ENCODE data around the gene ABCF3. TPM values are rescaled to one million over a fixed set of nuclear protein-coding genes. Genes with fewer than 3 reads are reported as not detected.

The ABCF3 gene
- total and polyA plus RNA-seq, 2 donors (not counting 3 experiments of a cell fraction or from before 2014, with no cell fraction given): 68.8 to 73.4 TPM

- Histone ChIP-seq H2AFZ (ENCODE audit: low read depth, low read length) (no peak overlapping the region), H3K9me1 (replicated peaks; ENCODE audit: control insufficient read depth, extremely low read depth, insufficient read depth, low read length) (no peaks in the 10 kb centered on the region), H3K4me2 (ENCODE audit: insufficient read depth, low read length) (no peak overlapping the region), H3K4me1 (ENCODE audit: control insufficient read depth, extremely low read depth, insufficient read depth, low read length) (peaks cover 8% of the 10 kb centered on the region), H3K9ac (replicated peaks; ENCODE audit: extremely low read depth, insufficient read depth, low read length) (no peak overlapping the region), H3K27me3 (ENCODE audit: control insufficient read depth in 2 of 2, insufficient read depth in 2 of 2, low read length in 2 of 2) (peaks cover under 1 to 8% of the 10 kb centered on the region in 2 experiments), H3K36me3 (ENCODE audit: control insufficient read depth in 2 of 2, extremely low read depth in 1 of 2, insufficient read depth in 2 of 2, low read length in 2 of 2) (no peaks in the 10 kb centered on the region), H3K4me3 (replicated peaks in 1 of 3; ENCODE audit: insufficient read depth in 1 of 3, low read depth in 1 of 3, low read length in 3 of 3) (no peak overlapping the region), H3K9me3 (replicated peaks; ENCODE audit: control insufficient read depth, insufficient read depth, low read length) (no peaks in the 10 kb centered on the region), H3K79me2 (ENCODE audit: control insufficient read depth, insufficient read depth, low read length) (no peaks in the 10 kb centered on the region), H4K20me1 (replicated peaks; ENCODE audit: control insufficient read depth, extremely low read depth, insufficient read depth, low read length) (no peaks in the 10 kb centered on the region), H3K27ac (ENCODE audit: insufficient read depth, low read depth, low read length) (no peak overlapping the region)
- intact Hi-C loops (cut with micrococcal nuclease) (no loop called here), dilution Hi-C loops (cut with MboI; ENCODE audit: extremely low pct_ligation_motif_present, low sequenced_read_pairs) (no loop called here)
- DNase-seq (ENCODE audit: low read depth, low spot score) (no peak), FAIRE-seq (peak; percentile 12)
- ChIA-PET CTCF (interaction anchor here (1.7 to 3.6 kb wide), 2 partner anchors 8 to 16 kb away, joined by 5 to 24 read pairs; no protein-coding TSS in a partner anchor), POLR2A (no interaction called here)
- TF ChIP-seq MYC (IDR thresholded peaks at IDR 0.05; ENCODE audit: low read depth, low read length) (no peak), POLR2A (IDR thresholded peaks at IDR 0.05; ENCODE audit: low read depth, low read length) (no peak), EZH2 (IDR thresholded peaks at IDR 0.05; ENCODE audit: borderline replicate concordance, low read depth, low read length, severe bottlenecking) (no peak), CTCF (IDR thresholded peaks at IDR 0.05; ENCODE audit: extremely low read depth in 1 of 2, insufficient read depth in 1 of 2, low read depth in 1 of 2, low read length in 2 of 2) (no peak), JUN (IDR thresholded peaks at IDR 0.05; ENCODE audit: borderline replicate concordance, insufficient read depth, insufficient read length, low read depth) (no peak), MAX (IDR thresholded peaks at IDR 0.05; ENCODE audit: insufficient read depth, insufficient read length) (no peak), GATA2 (IDR thresholded peaks at IDR 0.05; ENCODE audit: insufficient read depth, insufficient read length, low read depth, low read length) (no peak), POLR2AphosphoS5 (IDR thresholded peaks at IDR 0.05; ENCODE audit: insufficient read depth, low read depth, low read length) (no peak), FOS (IDR thresholded peaks at IDR 0.05; ENCODE audit: borderline replicate concordance, insufficient read depth, low read length) (no peak)
- no TSS peak for BruUV-seq (replicated peaks)
Observed at GRCh38 chr3:184211718-184212117, 25.7 kb downstream of the ABCF3 start.
